GM12801 (cell line): ENCODE data around the gene PTPRD.

Experiments used
- TF ChIP-seq, protein P1 (sequence below): IDR thresholded peaks from one replicate; pipeline ENCODE4 v1.5.1; 2011; ENCODE audit warnings: control low read depth; ENCODE audit not compliant: insufficient read length; ENCODE audit errors: extremely low read depth

The PTPRD gene

DNA sequence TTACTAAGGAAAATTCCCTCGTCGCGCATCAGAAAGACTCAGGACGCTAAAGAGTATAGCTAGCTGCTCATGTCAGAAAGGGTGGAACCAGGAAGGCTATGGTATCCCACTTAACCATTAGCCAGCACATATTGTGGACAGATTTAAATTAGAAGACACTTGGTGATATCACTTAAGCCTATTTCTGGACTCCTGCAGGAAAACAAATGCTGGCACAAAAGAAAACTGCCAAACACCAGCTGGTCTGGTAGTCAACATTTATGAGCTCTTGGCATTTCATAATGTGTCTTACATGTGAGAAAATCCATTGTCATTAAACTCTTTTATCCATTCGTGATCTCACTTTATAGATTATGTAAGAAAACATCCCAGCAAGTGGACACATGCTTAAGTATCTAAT, 377.4 kb downstream of the PTPRD start:
- TF ChIP-seq, protein P1, sequence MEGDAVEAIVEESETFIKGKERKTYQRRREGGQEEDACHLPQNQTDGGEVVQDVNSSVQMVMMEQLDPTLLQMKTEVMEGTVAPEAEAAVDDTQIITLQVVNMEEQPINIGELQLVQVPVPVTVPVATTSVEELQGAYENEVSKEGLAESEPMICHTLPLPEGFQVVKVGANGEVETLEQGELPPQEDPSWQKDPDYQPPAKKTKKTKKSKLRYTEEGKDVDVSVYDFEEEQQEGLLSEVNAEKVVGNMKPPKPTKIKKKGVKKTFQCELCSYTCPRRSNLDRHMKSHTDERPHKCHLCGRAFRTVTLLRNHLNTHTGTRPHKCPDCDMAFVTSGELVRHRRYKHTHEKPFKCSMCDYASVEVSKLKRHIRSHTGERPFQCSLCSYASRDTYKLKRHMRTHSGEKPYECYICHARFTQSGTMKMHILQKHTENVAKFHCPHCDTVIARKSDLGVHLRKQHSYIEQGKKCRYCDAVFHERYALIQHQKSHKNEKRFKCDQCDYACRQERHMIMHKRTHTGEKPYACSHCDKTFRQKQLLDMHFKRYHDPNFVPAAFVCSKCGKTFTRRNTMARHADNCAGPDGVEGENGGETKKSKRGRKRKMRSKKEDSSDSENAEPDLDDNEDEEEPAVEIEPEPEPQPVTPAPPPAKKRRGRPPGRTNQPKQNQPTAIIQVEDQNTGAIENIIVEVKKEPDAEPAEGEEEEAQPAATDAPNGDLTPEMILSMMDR: no peak

DNA sequence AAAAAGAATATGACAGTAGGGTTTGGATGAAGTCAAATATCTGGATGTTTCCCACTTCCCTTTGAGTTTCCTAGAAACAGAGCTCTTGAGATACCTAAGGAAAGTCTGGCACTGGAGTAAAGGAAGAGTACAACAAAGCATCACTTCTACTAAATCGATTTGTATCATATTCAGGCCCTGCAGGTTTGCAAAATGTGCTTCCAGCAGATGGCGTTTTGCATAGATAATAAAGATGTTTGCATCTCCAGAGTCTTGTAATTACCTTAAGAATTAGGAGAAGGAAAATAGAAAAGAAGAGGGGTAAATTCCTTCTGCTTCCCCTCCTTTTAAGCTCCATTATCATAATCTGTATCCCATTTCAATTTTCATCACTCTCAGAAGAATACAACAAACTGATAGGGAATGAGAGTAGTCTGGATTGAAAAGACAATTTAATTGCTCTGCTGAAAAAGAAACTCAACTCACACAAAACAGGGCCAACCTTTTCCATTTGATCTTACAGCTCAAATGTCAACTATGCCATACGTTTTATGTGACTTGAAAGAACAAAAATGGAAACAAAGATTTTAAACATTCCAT, 380.4 kb downstream of the PTPRD start:
- TF ChIP-seq, protein P1: no peak

DNA sequence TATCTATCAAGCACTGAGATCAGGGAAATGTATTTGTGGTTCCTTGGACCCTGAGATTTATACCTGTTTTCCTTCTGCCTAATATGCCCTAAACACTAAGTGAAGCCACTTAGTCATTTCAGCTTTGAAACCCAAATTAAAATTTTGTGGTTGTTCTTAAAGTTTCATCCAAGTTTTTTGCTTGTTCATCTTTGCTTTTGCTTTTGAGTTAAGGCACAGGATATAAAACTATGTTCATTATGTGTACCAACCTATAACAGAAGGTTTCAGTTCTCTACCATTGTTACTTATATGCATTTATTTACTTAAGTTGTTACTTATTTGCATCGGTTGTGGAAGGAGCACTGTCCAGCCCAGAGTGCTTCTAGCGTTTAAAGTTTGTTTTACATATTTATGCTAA, 382.3 kb downstream of the PTPRD start:
- TF ChIP-seq, protein P1: no peak

DNA sequence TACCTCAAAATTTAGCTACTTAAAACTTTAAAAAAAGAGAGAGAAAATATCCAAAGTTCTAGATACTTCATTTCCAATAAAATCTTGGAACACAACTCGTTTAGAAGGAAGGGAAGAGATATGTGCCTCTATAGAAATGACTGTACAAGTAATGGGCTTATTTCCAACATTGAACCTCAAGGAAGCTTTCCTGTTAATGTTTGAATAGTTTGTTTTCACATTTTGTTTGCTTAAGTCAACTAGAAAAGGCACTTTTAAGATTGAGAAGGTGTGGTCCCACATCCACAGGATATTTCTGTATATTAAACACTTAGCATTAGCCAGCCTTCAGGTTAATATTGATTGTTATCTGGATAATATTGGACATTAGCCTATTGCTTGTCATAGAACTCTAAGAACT, 384.7 kb downstream of the PTPRD start:
- TF ChIP-seq, protein P1: no peak

DNA sequence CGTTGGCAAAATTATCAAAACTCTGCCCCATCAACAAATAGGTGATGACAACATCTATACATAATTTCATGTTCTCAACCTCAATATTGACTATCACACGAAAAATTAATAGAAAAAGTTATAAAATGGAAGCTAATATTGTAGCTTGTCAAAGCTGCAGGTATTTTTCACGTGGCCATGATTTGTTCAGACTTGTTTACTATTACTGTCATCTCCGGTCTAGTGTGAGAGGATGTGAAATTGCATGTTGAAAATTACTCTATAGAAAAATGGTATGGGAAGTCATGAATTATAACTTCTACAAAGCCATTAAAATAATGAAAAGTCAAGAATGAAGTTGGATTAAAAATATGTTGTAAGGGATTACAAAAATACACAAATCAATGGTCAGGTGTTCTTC, 385.8 kb downstream of the PTPRD start:
- TF ChIP-seq, protein P1: no peak

DNA sequence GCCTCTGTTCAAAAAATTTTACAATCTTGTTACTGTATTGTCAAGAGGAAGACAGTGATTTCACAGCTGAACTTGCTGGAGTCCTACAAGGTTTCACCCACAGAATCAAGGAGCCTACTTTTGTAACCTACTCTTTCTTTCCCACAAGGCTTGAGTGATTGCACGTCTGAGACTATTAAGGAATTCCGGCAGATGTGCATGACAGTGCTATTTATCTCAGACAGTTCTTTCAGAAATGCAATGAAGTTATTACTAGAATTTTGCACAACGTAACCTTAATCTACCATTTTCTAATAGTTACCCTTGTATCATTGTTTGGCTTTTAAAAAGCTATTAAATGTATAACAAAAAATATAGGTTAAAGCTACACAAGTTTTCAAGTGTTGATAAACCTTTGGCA, 400.1 kb downstream of the PTPRD start:
- TF ChIP-seq, protein P1: no peak

DNA sequence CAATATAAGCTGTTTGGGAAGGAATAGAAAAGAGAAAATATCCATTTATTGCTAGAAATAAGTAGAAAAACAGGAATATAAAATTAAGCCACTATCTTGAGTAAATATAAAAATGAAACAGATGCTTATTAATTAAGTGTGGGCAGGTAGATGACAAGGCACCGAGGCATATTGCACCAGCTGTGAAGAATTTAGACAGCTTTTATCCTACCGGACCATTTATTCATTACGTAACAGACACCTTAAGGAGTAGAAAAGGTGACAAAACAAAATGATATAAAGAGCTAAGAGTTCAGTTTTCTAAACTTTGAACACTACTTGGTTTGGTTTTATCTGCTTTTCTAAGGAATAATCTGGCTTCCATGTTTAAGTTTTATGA, 404.1 kb downstream of the PTPRD start:
- TF ChIP-seq, protein P1: no peak
